ENCODE measurements around the gene DMD.

Gene DMD

GRCh38 chrX:31711166-31711565 lies 1500.2 kb downstream of the DMD start:
- DNase-seq (ENCODE audit: low read depth in 2 of 2), result no peak

- no peak for DNase-seq (ENCODE audit: low read depth in 2 of 2)
These were observed 1503.2 kb downstream of the DMD start for GRCh38 chrX:31708116-31708515.

GRCh38 chrX:31706466-31706865 lies 1504.9 kb downstream of the DMD start:
- DNase-seq (ENCODE audit: low read depth in 2 of 2), result no peak

- DNase-seq (ENCODE audit: low read depth in 2 of 2), result no peak
These were observed 1505.5 kb downstream of the DMD start for GRCh38 chrX:31705816-31706215.

- DNase-seq (ENCODE audit: low read depth in 2 of 2), result no peak
These were observed 1506.4 kb downstream of the DMD start for GRCh38 chrX:31704938-31705337.

GRCh38 chrX:31702222-31702621 lies 1509.1 kb downstream of the DMD start:
- DNase-seq (ENCODE audit: low read depth in 2 of 2), result no peak

- DNase-seq (ENCODE audit: low read depth in 2 of 2), result no peak
These were observed 1513.9 kb downstream of the DMD start for GRCh38 chrX:31697294-31697916.

GRCh38 chrX:31679861-31680260 lies 1531.5 kb downstream of the DMD start:
- DNase-seq (ENCODE audit: low read depth in 2 of 2), result no peak

GRCh38 chrX:31670245-31670644 lies 1541.1 kb downstream of the DMD start:
- DNase-seq (ENCODE audit: low read depth in 2 of 2), result no peak

- DNase-seq (ENCODE audit: low read depth in 2 of 2), result no peak
These were observed 1545.9 kb downstream of the DMD start for GRCh38 chrX:31665454-31665853.

GRCh38 chrX:31663172-31663571 lies 1548.2 kb downstream of the DMD start:
- DNase-seq (ENCODE audit: low read depth in 2 of 2), result no peak

- DNase-seq (ENCODE audit: low read depth in 2 of 2), result no peak
These were observed 1550.0 kb downstream of the DMD start for GRCh38 chrX:31661280-31661810.

GRCh38 chrX:31658360-31658759 lies 1553.0 kb downstream of the DMD start:
- no peak for DNase-seq (ENCODE audit: low read depth in 2 of 2)

- no peak for DNase-seq (ENCODE audit: low read depth in 2 of 2)
These were observed 1555.3 kb downstream of the DMD start for GRCh38 chrX:31656013-31656412.

- DNase-seq (ENCODE audit: low read depth in 2 of 2), result no peak
These were observed 1557.9 kb downstream of the DMD start for GRCh38 chrX:31653422-31653821.

- DNase-seq (ENCODE audit: low read depth in 2 of 2), result no peak
These were observed 1558.7 kb downstream of the DMD start for GRCh38 chrX:31652650-31653049.

- DNase-seq (ENCODE audit: low read depth in 2 of 2), result no peak
These were observed 1562.1 kb downstream of the DMD start for GRCh38 chrX:31649201-31649600.

- no peak for DNase-seq (ENCODE audit: low read depth in 2 of 2)
These were observed 1578.0 kb downstream of the DMD start for GRCh38 chrX:31633349-31633748.

GRCh38 chrX:31629195-31629594 lies 1582.2 kb downstream of the DMD start:
- no peak for DNase-seq (ENCODE audit: low read depth in 2 of 2)

GRCh38 chrX:31609130-31609529 lies 1602.2 kb downstream of the DMD start:
- DNase-seq (ENCODE audit: low read depth in 2 of 2), result no peak

GRCh38 chrX:31608638-31609037 lies 1602.7 kb downstream of the DMD start:
- DNase-seq (ENCODE audit: low read depth in 2 of 2), result no peak

GRCh38 chrX:31606771-31607170 lies 1604.6 kb downstream of the DMD start:
- DNase-seq (ENCODE audit: low read depth in 2 of 2), result no peak

- no peak for DNase-seq (ENCODE audit: low read depth in 2 of 2)
These were observed 1606.6 kb downstream of the DMD start for GRCh38 chrX:31604629-31605221.
